ENCODE measurements around the gene GOLIM4.

Gene GOLIM4

DNA sequence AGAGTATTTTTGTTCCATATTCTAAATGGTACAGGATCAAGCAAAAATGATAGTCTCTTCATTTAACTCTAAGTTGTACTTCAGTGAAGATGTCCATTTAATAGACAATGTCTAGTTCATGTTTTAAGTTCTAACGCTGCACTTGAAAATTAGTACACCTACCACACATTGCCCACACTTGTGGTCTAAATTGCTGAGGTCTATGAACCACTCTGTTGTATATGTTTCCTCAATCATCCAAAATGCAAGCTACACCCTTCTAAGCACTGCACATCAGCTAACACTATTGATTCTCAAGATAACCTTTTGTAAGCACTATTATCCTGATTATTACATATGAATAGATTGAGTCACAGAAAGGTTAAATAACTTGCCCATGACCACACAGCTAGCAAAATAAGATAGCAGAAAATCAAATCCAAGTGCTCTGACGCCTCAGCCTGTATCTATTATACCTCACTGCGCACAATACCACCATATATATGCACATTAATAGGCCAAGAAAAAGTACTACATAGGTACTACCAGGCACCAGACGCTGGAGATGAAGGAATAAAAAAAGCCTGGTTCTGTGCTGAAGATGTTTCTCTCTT, 6.4 kb downstream of the GOLIM4 start:
- no peaks in the 10 kb centered on the region for H3K36me3 Mint-ChIP-seq
- DNase-seq (ENCODE audit: low spot score in 2 of 2) (no peak), ATAC-seq (peak; percentile 42)
- H3K4me3 Mint-ChIP-seq, result no peak overlapping the region
- H3K27ac Mint-ChIP-seq, result no peak overlapping the region
- no peaks in the 10 kb centered on the region for H3K9me3 Mint-ChIP-seq
- peaks cover 18% of the 10 kb centered on the region for H3K4me1 Mint-ChIP-seq

DNA sequence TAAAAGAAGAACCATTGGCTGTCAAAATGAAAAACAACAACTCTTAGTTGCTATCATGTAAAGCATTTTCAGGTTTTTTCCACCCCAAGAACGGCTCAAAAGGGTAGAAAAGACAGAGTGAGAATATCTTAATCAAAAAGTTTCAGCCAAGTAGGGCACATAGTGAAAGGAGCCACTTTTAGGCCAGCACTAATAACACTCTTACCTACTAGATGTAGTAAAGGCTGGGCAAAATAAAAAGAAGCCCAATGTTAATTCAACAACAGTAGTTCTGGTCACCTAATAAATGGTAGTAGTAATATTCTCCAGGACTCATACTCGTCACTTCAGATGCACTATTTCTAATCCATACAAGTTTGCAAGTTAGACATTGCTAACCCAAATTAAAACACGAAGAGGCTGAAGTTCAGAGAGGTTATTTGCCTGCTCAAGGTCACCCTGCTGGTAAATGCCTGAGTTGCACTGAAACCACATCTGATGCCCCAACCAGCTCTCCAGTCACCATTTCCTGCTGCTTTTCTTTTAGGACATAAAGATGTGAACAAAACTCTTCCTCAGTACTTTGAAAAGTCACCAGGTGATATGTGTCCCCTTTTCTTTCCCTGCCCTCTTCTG, 7.5 kb downstream of the GOLIM4 start:
- Mint-ChIP-seq H3K27ac (no peak overlapping the region), H3K4me1 (peaks cover 18% of the 10 kb centered on the region)
- no peak for DNase-seq (ENCODE audit: low spot score in 2 of 2)

DNA sequence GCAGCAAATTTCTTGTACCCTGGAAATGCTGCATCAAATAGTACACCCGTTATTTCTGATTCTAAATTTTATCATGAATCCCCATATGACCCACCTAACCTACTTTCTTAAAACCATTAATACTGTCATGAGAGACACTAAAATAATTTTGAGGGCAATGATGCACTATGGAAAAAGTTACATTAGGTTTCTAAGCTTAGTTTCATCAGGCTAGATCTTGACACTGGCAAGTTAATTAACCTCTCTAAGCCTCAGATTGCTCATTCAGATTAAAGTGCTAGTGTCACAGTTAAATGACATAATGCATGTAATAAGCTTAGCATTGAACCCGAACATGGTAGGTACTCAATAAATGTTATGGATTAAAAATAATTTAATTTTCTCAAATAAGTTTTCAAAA, 8.2 kb downstream of the GOLIM4 start:
- Mint-ChIP-seq H3K4me1 (peaks cover 18% of the 10 kb centered on the region), H3K4me3 (no peak overlapping the region), H3K9me3 (no peaks in the 10 kb centered on the region), H3K36me3 (no peaks in the 10 kb centered on the region), H3K27ac (no peak overlapping the region)
- ATAC-seq (peak; percentile 57), DNase-seq (ENCODE audit: low spot score in 2 of 2) (no peak)

More for the DNA sequence above, 7.5 kb downstream of the GOLIM4 start:
- Mint-ChIP-seq H3K36me3 (no peaks in the 10 kb centered on the region), H3K9me3 (no peaks in the 10 kb centered on the region), H3K4me3 (no peak overlapping the region)
- ATAC-seq, result peak; percentile 53

GRCh38 chr3:168086541-168087260, 9.0 kb downstream of the GOLIM4 start:
- H3K9me3 Mint-ChIP-seq, result no peaks in the 10 kb centered on the region
- no peak overlapping the region for H3K27ac Mint-ChIP-seq
- H3K4me3 Mint-ChIP-seq, result no peak overlapping the region
- H3K36me3 Mint-ChIP-seq, result no peaks in the 10 kb centered on the region
- peaks cover 18% of the 10 kb centered on the region for H3K4me1 Mint-ChIP-seq
- ATAC-seq (no peak), DNase-seq (ENCODE audit: low spot score in 2 of 2) (no peak)

DNA sequence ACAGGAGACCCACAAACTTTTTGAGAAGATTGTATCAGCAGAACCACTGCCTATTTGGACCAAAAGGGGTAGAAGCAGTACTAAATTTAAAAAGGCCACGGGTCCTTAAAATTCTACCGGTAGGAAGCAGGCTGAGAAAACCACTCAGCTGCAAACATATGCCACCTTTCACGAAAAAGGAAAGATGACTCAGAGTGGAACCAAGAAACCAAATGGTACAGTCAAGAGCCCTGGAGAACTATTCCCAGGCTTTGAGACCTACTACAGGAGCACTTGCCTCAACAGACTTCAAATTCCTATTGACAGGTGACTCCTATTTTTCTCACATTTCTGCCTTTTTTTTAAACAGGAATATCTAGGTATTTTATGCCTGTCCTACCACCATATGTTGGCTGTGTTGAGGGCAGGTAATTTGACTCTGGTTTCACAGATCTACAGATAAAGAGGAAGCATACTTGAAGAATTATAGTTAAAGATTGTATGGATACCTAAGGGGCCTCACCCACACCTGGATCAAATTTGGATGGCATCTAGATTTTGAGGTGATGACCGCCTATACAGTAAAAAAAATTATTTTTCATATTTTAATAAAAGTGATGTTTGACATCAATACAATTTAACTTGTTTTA, 10.1 kb downstream of the GOLIM4 start:
- H3K4me1 Mint-ChIP-seq, result peaks cover 18% of the 10 kb centered on the region
- no peak overlapping the region for H3K27ac Mint-ChIP-seq
- H3K36me3 Mint-ChIP-seq, result no peaks in the 10 kb centered on the region
- no peaks in the 10 kb centered on the region for H3K9me3 Mint-ChIP-seq
- DNase-seq (ENCODE audit: low spot score in 2 of 2) (no peak), ATAC-seq (peak; percentile 64)
- H3K4me3 Mint-ChIP-seq, result no peak overlapping the region

DNA sequence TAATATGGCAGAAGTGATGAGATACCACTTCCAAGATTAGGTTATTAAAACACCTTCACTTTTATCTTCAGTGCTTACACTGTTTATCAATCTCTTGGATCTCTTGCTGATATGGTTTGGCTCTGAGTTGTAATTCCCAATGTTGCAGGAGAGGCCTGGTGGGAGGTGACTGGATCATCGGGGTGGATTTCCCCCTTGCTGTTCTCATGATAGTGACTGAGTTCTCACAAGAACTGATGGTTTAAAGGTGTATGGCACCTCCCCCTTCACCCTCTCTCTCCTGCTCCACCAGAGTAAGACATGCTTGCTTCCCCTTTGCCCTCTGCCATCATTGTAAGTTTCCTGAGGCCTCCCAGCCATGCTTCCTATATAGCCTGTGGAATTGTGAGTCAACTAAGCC, 11.8 kb downstream of the GOLIM4 start:
- ATAC-seq, result no peak
- Mint-ChIP-seq H3K36me3 (no peaks in the 10 kb centered on the region), H3K4me3 (no peak overlapping the region), H3K9me3 (no peaks in the 10 kb centered on the region), H3K4me1 (peaks cover 18% of the 10 kb centered on the region), H3K27ac (no peak overlapping the region)
- DNase-seq (ENCODE audit: low spot score in 2 of 2), result no peak

- H3K4me3 Mint-ChIP-seq, result no peak overlapping the region
- DNase-seq (ENCODE audit: low spot score in 2 of 2) (no peak), ATAC-seq (no peak)
- H3K27ac Mint-ChIP-seq, result no peak overlapping the region
- H3K36me3 Mint-ChIP-seq, result no peaks in the 10 kb centered on the region
- no peaks in the 10 kb centered on the region for H3K9me3 Mint-ChIP-seq
- peaks cover 11% of the 10 kb centered on the region for H3K4me1 Mint-ChIP-seq
Observed at GRCh38 chr3:168081856-168082255, 13.9 kb downstream of the GOLIM4 start.

DNA sequence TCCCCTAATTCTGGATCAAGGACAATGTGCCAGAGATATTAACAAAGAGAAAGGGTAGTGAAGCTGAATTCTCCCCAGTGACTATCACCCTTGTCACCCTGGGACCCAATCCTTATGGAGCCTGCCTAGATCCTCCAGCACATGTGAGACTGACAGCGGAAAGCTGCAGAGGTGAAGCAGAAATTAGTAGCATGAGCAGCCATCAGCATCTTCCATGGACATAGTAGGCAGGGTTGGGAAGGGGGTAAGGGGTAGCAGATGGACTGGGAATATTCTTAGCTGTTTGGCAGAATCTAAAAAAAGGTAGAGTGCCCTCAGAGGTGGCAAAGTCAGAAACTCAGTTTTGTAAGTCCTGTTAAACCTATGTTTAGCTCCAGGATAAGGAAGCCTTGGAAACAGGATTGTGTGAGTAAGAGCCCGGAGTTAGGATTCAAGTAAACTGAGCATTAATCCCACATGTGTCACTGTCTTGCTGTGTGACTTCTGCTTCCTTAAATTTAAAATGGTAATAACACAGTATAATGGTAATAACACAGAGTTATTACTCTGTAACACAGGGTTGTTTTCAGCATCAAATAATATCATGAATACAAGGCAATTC, 14.5 kb downstream of the GOLIM4 start:
- H3K4me3 Mint-ChIP-seq, result no peak overlapping the region
- DNase-seq (ENCODE audit: low spot score in 2 of 2) (no peak), ATAC-seq (no peak)
- peaks cover 11% of the 10 kb centered on the region for H3K4me1 Mint-ChIP-seq
- H3K9me3 Mint-ChIP-seq, result no peaks in the 10 kb centered on the region
- no peak overlapping the region for H3K27ac Mint-ChIP-seq
- no peaks in the 10 kb centered on the region for H3K36me3 Mint-ChIP-seq

DNA sequence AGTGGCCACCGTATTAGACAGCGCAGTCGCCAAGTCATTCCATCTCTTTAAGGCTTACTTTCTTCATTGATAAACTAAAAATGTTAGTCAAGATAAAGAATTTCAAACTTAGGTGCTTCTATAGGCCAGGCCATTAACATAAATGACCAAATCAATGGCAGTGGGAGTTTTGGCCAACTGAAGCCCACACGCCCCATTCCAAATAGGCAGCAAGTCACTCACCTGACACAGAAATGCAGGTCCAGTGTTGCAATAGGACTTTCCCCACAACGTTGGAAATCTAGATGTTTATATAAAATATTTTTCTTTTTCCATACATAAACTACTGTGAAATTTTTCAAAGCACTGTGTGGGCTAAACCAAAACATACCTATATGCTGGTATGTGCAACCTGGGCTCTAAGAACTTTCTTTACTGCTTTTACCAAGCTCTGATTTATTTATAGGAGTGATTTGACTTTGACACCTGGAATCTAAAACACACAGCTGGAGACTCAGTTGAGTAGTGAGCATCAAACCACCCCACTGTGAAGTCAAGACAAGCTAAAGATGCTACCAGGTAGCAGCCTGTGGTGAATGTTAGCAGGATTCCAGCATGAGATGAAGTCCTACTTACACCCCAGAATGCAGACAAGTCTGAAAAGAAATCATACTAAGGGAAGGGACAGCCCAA, 15.1 kb downstream of the GOLIM4 start:
- DNase-seq (ENCODE audit: low spot score in 2 of 2), result no peak
- ATAC-seq, result no peak
- Mint-ChIP-seq H3K4me3 (no peak overlapping the region), H3K27ac (no peak overlapping the region), H3K36me3 (no peaks in the 10 kb centered on the region), H3K4me1 (peaks cover 11% of the 10 kb centered on the region), H3K9me3 (no peaks in the 10 kb centered on the region)

DNA sequence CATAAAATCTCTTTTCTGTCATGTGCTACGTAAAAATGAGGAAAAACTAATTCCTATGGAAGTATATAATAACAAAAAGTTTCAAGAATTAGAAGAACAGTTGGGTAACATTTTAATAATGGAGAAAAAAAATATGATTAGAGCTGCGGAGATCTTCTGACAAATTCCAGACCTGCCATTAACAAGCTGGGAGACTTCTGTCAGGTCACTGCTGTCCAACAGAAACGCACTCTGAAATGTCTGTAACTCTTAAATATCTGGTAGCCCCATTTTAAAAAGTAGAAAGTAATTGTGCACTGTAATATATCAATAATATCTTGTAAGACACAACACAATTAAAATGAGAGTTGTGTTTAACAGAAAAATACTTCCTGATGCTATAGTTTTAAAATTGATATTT, 15.7 kb downstream of the GOLIM4 start:
- ATAC-seq (no peak), DNase-seq (ENCODE audit: low spot score in 2 of 2) (no peak)
- Mint-ChIP-seq H3K36me3 (no peaks in the 10 kb centered on the region), H3K27ac (no peak overlapping the region), H3K4me1 (peaks cover 6% of the 10 kb centered on the region), H3K9me3 (no peaks in the 10 kb centered on the region), H3K4me3 (no peak overlapping the region)

- no peak for DNase-seq (ENCODE audit: low spot score in 2 of 2)
- no peak for ATAC-seq
- no peak overlapping the region for H3K27ac Mint-ChIP-seq
- H3K9me3 Mint-ChIP-seq, result no peaks in the 10 kb centered on the region
- no peaks in the 10 kb centered on the region for H3K36me3 Mint-ChIP-seq
- no peak overlapping the region for H3K4me3 Mint-ChIP-seq
- H3K4me1 Mint-ChIP-seq, result no peaks in the 10 kb centered on the region
Observed at GRCh38 chr3:168077091-168077490, 18.6 kb downstream of the GOLIM4 start.

- Mint-ChIP-seq H3K36me3 (no peaks in the 10 kb centered on the region), H3K4me1 (no peaks in the 10 kb centered on the region), H3K4me3 (no peak overlapping the region), H3K27ac (no peak overlapping the region), H3K9me3 (no peaks in the 10 kb centered on the region)
- DNase-seq (ENCODE audit: low spot score in 2 of 2), result no peak
- ATAC-seq, result no peak
Observed at GRCh38 chr3:168073842-168074605, 21.7 kb downstream of the GOLIM4 start.

DNA sequence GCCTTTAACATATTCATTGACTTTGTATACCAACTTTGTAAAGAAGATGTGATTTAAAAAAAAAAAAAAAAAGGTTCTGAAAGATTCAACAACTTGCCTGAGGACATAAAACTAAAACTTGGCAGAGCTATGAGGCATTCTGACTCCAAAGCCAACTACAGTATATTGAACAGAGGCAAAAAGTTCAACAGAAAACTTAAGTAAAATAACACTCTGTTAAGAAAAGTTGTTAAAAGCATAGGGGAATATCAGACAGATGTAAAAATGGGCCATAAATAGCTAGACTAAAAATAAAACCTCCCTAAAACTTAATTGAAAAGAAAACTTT, 23.4 kb downstream of the GOLIM4 start:
- DNase-seq (ENCODE audit: low spot score in 2 of 2), result no peak
- H3K27ac Mint-ChIP-seq, result no peak overlapping the region
- H3K4me1 Mint-ChIP-seq, result no peaks in the 10 kb centered on the region
- no peak for ATAC-seq
- no peaks in the 10 kb centered on the region for H3K9me3 Mint-ChIP-seq
- H3K36me3 Mint-ChIP-seq, result no peaks in the 10 kb centered on the region
- no peak overlapping the region for H3K4me3 Mint-ChIP-seq

- no peaks in the 10 kb centered on the region for H3K4me1 Mint-ChIP-seq
- no peaks in the 10 kb centered on the region for H3K9me3 Mint-ChIP-seq
- DNase-seq (ENCODE audit: low spot score in 2 of 2) (no peak), ATAC-seq (peak; percentile 90)
- no peaks in the 10 kb centered on the region for H3K36me3 Mint-ChIP-seq
- no peak overlapping the region for H3K4me3 Mint-ChIP-seq
- H3K27ac Mint-ChIP-seq, result no peak overlapping the region
Observed at GRCh38 chr3:168071591-168072322, 24.0 kb downstream of the GOLIM4 start.

All from stimulated activated effector memory CD8-positive, alpha-beta T cell treated with anti-CD3 and anti-CD28 coated beads, Interleukin-12 subunit alpha, Interleukin-12 subunit beta, amount 100 ng/mL, for 72 hours (primary cell).